Measurements from ENCODE around the gene ALLC.

ALLC gene

GRCh38 chr2:3736112-3736511, 78.1 kb downstream of the ALLC start:
- no peak for DNase-seq (ENCODE audit: low read depth)
- no peak for TF ChIP-seq CTCF (IDR thresholded peaks at IDR 0.05; ENCODE audit: low read depth, low read length, missing control alignments)

GRCh38 chr2:3737128-3737527, 79.1 kb downstream of the ALLC start:
- no peak for TF ChIP-seq CTCF (IDR thresholded peaks at IDR 0.05; ENCODE audit: low read depth, low read length, missing control alignments)
- no peak overlapping the region for H3K4me3 ChIP-seq (ENCODE audit: low read depth, low read length)
- DNase-seq (ENCODE audit: low read depth) = no peak

More at GRCh38 chr2:3736112-3736511, 78.1 kb downstream of the ALLC start:
- no peak overlapping the region for H3K4me3 ChIP-seq (ENCODE audit: low read depth, low read length)

- no peak overlapping the region for H3K4me3 ChIP-seq (ENCODE audit: low read depth, low read length)
- TF ChIP-seq CTCF (IDR thresholded peaks at IDR 0.05; ENCODE audit: low read depth, low read length, missing control alignments) = peak; percentile 33
- no peak for DNase-seq (ENCODE audit: low read depth)
Measured at GRCh38 chr2:3738454-3738853, 80.5 kb downstream of the ALLC start.

- no peak overlapping the region for H3K4me3 ChIP-seq (ENCODE audit: low read depth, low read length)
- DNase-seq (ENCODE audit: low read depth) = no peak
- TF ChIP-seq CTCF (IDR thresholded peaks at IDR 0.05; ENCODE audit: low read depth, low read length, missing control alignments) = no peak
Measured at GRCh38 chr2:3739313-3739712, 81.3 kb downstream of the ALLC start.

GRCh38 chr2:3741396-3741795, 83.4 kb downstream of the ALLC start:
- TF ChIP-seq CTCF (IDR thresholded peaks at IDR 0.05; ENCODE audit: low read depth, low read length, missing control alignments) = no peak
- DNase-seq (ENCODE audit: low read depth) = no peak
- H3K4me3 ChIP-seq (ENCODE audit: low read depth, low read length) = no peak overlapping the region

GRCh38 chr2:3741867-3742602, 84.0 kb downstream of the ALLC start:
- H3K4me3 ChIP-seq (ENCODE audit: low read depth, low read length) = no peak overlapping the region
- no peak for DNase-seq (ENCODE audit: low read depth)
- no peak for TF ChIP-seq CTCF (IDR thresholded peaks at IDR 0.05; ENCODE audit: low read depth, low read length, missing control alignments)
